Adipocyte (in vitro differentiated cells): ENCODE data around the gene SEMA5A.

Source experiments
- DNase-seq: peaks from one replicate; pipeline ENCODE4 v3.0.0-alpha.2; 2015; ENCODE audit warnings: low read depth
- H3K27me3 ChIP-seq: replicated peaks from 2 replicates; pipeline ENCODE4 v1.7.0; 2013; ENCODE audit warnings: mild to moderate bottlenecking, low read length, moderate library complexity; ENCODE audit not compliant: control insufficient read depth, insufficient read depth
- H3K36me3 ChIP-seq: 2 replicates; pipeline ENCODE4 v1.7.0; 2013; ENCODE audit warnings: low read length, mild to moderate bottlenecking, moderate library complexity; ENCODE audit not compliant: control insufficient read depth, insufficient read depth, severe bottlenecking
- H3K4me1 ChIP-seq: 2 replicates; pipeline ENCODE4 v1.7.0; 2013; ENCODE audit warnings: mild to moderate bottlenecking, low read length, moderate library complexity; ENCODE audit not compliant: control insufficient read depth, insufficient read depth
- H3K4me3 ChIP-seq: 2 replicates; pipeline ENCODE4 v1.7.0; 2013; ENCODE audit warnings: mild to moderate bottlenecking, low read length, moderate library complexity
- H3K9ac ChIP-seq: 2 replicates; pipeline ENCODE4 v1.7.0; 2013; ENCODE audit warnings: mild to moderate bottlenecking, low read length, moderate library complexity
- H3K9me3 ChIP-seq: 2 replicates; pipeline ENCODE4 v1.7.0; 2013; ENCODE audit warnings: mild to moderate bottlenecking, low read length, moderate library complexity; ENCODE audit not compliant: control insufficient read depth

Gene SEMA5A

DNA sequence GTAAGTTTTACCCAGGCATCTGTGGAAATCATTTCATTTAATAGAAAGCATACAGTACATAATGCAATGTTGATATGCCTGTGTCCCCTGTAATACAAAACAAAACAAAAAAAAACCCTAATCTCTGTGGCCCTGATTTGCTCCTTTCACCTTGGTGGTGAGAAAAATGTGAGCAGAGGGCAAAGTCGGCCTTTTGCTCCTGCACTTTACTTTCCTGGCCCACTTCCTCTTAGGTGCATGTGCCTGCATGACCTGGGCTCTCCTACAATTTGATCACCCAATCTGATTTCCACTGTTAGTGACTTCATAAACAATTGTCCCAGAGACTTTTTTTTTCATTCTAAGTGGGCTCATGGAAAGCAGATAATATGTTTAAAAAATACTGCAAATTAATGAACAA is 424.3 kb downstream of the SEMA5A start:
- DNase-seq, result no peak
- no peak overlapping the region for H3K9ac ChIP-seq
- H3K27me3 ChIP-seq, result no peaks in the 10 kb centered on the region
- no peaks in the 10 kb centered on the region for H3K36me3 ChIP-seq
- H3K4me1 ChIP-seq, result no peaks in the 10 kb centered on the region
- no peaks in the 10 kb centered on the region for H3K9me3 ChIP-seq
- no peak overlapping the region for H3K4me3 ChIP-seq

DNA sequence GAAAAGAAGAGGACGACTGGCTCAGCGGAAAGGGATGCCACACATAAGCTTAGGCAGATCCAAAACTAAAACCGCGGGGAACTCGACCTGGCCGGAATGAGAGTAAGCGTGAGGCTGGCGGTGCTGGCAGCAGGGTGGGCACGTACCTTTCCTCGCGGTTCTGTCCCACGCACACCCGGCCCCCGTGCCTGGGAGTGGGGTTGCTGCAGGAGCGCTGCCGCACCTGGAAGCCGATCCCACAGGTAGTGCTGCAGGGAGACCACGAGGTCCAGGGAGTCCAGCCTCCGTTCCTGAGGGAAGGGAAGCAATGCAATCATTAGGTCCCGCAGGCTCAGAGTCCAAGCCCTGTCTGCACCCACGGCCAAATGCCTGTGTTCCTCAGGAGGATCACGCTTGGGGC is 427.0 kb downstream of the SEMA5A start:
- DNase-seq, result no peak
- Histone ChIP-seq H3K9ac (no peak overlapping the region), H3K36me3 (no peaks in the 10 kb centered on the region), H3K4me3 (no peak overlapping the region), H3K27me3 (no peaks in the 10 kb centered on the region), H3K9me3 (peaks cover 3% of the 10 kb centered on the region), H3K4me1 (no peaks in the 10 kb centered on the region)

DNA sequence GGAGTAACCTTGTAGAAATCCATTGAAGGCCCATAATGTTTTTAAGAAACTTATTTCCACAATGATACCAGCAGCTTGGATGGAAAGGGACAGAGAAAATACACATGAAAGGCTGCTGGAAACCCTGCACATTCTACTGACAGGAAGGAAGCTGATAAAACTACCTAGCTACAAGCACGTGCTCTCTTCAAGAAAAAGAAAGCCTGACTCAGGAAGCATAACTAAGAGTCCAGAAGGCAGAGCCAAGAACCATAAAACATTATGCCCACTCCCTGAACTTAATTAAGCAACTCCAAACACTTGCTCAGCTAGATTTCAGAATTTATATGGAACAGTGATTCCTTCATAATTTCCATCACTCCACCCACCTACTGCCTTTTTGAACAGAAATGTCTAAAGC is 430.8 kb downstream of the SEMA5A start:
- H3K9ac ChIP-seq, result no peak overlapping the region
- H3K36me3 ChIP-seq, result no peaks in the 10 kb centered on the region
- H3K4me1 ChIP-seq, result no peaks in the 10 kb centered on the region
- peaks cover 3% of the 10 kb centered on the region for H3K9me3 ChIP-seq
- no peak overlapping the region for H3K4me3 ChIP-seq
- H3K27me3 ChIP-seq, result no peaks in the 10 kb centered on the region
- DNase-seq, result no peak

DNA sequence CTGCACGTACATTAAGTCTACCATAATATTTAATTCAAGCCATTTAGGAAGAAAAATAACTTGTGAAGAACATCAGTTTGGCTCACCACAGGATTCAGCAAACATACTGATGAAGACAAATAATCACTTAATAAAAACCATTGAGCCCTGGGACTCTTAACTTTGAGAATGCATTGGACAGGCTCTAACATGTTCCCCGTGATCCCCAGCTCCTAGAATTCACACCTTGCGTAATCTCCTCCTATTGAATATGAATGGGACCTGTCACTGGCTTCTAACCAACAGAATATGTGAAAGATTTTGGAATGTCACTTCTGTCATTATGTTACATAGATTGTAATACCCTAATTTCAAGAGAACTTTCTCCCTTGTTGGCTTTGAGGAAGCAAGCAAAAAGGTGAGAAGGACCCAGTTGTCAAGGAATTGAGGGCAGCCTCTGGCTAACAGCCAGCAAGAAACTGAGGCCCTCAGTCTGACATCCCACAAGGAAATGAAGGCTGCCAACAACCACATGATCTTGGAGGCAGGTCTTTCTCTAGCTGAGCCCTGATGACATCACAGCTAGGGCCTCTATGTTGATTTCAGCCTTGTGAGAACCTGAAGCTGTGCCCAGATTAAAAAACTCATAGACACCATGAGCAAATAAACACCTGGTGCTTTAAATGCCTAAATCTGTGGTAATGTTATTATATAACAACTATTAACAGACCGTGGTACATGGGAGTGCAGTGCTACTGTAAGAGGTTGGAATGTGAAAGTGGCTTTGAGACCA is 433.2 kb downstream of the SEMA5A start:
- DNase-seq, result no peak
- Histone ChIP-seq H3K4me3 (no peak overlapping the region), H3K9ac (no peak overlapping the region), H3K36me3 (no peaks in the 10 kb centered on the region), H3K27me3 (no peaks in the 10 kb centered on the region), H3K4me1 (no peaks in the 10 kb centered on the region), H3K9me3 (peaks cover 3% of the 10 kb centered on the region)

DNA sequence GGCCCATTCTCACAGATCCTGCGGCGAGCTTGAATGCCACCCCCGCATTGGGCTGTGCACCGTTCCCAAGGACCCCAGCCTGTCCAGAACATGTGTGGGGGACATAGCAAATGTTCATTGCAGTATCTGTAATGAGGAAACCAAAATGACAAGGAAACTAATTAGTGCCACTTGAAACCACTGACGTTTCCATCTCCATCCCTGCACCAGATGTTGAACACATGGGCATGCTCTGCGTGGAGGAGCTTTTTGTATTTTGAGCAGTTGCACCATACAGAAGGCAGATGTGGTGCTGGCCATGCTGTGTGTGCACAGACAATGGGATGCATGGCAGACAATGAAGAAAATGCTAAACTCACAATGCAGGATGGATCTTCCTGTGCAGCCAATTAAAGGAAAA is 437.7 kb downstream of the SEMA5A start:
- DNase-seq, result no peak
- Histone ChIP-seq H3K27me3 (no peaks in the 10 kb centered on the region), H3K4me1 (no peaks in the 10 kb centered on the region), H3K36me3 (no peaks in the 10 kb centered on the region), H3K9ac (no peak overlapping the region), H3K4me3 (no peak overlapping the region), H3K9me3 (no peaks in the 10 kb centered on the region)

DNA sequence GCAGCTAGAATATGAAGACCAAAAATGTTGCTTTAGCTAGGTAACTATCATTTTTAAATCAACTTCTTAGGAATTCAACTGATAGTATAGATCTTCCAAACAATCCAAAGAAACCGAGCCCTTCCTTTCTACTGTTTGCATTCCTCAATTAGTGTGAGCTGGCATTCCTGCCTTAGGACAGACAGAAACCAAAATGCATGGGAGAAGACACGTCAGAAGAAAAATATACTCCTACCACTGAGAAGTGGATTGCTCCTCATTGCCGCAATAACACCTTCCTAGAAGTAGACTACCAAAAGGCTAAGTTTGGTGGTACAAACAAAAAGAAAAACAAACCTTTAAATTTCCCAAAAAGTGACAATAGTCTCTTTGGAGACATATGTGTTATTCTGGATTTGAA is 440.0 kb downstream of the SEMA5A start:
- H3K4me3 ChIP-seq, result no peak overlapping the region
- H3K4me1 ChIP-seq, result no peaks in the 10 kb centered on the region
- no peaks in the 10 kb centered on the region for H3K27me3 ChIP-seq
- no peak overlapping the region for H3K9ac ChIP-seq
- no peaks in the 10 kb centered on the region for H3K9me3 ChIP-seq
- DNase-seq, result peak; percentile 58
- H3K36me3 ChIP-seq, result no peaks in the 10 kb centered on the region

DNA sequence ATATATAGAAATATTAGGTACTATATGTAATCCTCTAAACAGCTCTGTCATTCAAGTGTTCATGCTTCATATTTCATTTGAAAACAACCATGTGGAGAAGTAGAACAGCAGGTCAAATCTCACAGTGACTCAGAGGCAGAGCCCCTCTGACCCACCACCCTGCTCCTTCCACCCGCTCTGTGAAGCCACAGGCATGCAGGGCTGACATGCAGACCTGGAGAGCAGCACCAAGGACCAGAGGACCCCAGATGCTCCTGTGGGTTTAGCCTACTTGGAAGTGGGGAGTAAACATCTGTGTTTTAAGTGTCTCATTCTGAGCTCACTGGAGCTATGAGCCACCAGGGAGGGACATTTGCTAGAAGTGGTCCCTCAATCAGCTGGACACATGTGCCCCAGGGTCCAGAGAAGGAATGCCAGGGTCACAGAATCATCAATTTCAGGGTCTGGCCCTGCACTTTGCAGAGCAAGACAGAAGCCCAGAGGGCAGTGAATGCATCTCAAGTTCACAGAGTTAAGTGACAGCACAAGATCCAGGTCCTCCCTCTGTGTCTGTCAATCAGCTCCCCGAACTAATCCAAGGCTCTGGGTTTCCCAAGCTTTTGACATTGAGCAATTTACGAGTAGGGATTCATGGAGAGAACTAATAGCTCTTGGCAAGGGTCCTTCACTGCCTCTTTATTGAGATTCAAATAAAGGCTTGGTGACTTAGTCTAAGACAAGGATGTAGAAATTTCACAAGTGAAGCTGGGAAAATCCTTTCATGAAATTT is 441.1 kb downstream of the SEMA5A start:
- H3K4me1 ChIP-seq, result no peaks in the 10 kb centered on the region
- DNase-seq, result peak; percentile 13
- no peaks in the 10 kb centered on the region for H3K9me3 ChIP-seq
- no peak overlapping the region for H3K4me3 ChIP-seq
- no peaks in the 10 kb centered on the region for H3K27me3 ChIP-seq
- H3K36me3 ChIP-seq, result no peaks in the 10 kb centered on the region
- no peak overlapping the region for H3K9ac ChIP-seq

DNA sequence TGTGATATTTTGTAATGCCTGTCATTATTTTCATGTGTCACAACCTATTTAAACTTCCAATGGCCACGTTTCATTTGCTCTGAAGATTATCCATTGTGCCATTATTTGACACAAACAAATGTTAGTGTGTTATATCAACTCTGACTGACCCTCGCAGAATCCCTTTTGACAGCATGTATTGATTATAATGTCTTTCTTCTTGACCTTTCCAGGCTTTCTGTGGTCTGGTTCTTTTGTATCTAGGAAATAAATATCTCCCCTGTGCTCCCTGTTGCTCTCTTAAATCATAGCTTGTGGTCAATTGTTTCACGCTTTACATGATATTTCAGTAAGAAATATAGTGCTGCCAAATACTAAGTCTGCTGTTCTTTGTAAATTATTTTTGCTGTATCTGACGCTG is 442.6 kb downstream of the SEMA5A start:
- Histone ChIP-seq H3K4me1 (no peaks in the 10 kb centered on the region), H3K9ac (no peak overlapping the region), H3K4me3 (no peak overlapping the region), H3K27me3 (no peaks in the 10 kb centered on the region), H3K36me3 (no peaks in the 10 kb centered on the region), H3K9me3 (no peaks in the 10 kb centered on the region)
- DNase-seq, result no peak

DNA sequence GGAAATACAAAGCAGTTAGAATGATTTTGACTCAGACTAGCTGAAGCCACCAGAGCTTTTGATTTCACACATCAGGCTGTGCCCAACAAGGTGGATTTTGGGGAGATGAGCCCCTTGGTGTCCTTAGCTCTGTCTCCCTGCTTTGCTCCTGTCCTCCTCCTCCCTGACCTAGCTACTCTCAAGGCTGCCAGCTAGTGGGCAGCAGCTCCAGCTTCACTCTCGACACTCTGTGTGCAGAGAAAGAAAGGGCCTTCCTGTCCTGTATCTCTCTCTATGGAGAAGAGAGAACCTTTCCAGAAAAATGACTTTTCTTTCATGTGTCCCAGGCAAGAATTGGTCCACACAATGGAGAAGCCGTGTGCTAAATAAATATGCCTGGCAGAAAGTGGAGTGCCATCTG is 446.2 kb downstream of the SEMA5A start:
- Histone ChIP-seq H3K27me3 (no peaks in the 10 kb centered on the region), H3K9me3 (no peaks in the 10 kb centered on the region), H3K36me3 (no peaks in the 10 kb centered on the region), H3K4me1 (peaks cover 4% of the 10 kb centered on the region), H3K9ac (no peak overlapping the region), H3K4me3 (no peak overlapping the region)
- DNase-seq, result no peak

DNA sequence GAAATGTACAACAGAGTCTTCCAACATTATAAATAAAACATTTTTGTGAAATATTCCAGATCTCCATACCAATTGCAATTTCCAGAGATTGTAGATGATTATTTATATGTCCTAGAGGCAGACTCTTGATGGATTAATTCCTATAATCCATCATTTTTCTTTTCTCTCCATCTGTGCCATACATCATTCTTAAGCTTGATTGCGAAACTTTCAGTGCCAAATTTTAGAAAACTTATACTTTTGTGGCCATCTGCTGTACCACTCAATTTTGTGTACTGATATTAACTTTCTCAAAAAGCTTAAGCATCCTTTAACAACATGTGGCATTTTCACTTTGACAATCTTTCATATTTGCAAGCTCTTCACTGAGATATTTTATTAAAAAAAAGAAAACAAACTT is 446.9 kb downstream of the SEMA5A start:
- Histone ChIP-seq H3K36me3 (no peaks in the 10 kb centered on the region), H3K27me3 (no peaks in the 10 kb centered on the region), H3K4me3 (no peak overlapping the region)

DNA sequence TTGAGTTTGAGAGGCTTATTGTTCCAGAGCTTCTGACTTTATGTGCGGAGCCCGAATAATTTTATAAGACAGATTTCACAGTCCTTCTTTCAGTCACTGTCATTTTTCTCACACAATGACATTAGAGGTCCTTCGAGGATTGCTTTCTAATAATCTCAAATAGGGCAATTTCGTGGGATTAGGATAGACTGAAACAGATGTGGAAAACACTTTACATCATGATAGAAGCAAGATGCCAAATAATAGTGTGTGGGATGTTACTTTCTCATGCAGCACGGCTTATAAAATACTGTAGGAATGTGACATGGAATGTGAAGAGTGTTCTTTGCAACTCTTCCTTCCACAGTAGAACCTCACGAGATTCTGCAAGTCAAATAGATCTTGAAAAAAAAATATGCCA is 451.3 kb downstream of the SEMA5A start:
- Histone ChIP-seq H3K9ac (no peak overlapping the region), H3K4me3 (no peak overlapping the region), H3K27me3 (no peaks in the 10 kb centered on the region), H3K4me1 (peaks cover 7% of the 10 kb centered on the region), H3K36me3 (no peaks in the 10 kb centered on the region), H3K9me3 (no peaks in the 10 kb centered on the region)
- DNase-seq, result peak; percentile 49

More for the DNA sequence above, 446.9 kb downstream of the SEMA5A start:
- no peak overlapping the region for H3K9ac ChIP-seq
- H3K4me1 ChIP-seq, result peaks cover 7% of the 10 kb centered on the region
- no peaks in the 10 kb centered on the region for H3K9me3 ChIP-seq
- DNase-seq, result no peak
